MM.1S (cell line): ENCODE results near the gene NF2.

Experiments
- EZH2 ChIP-seq: fragments of 300-600 bp; sonication (generic); optimal IDR thresholded peaks from 2 replicates; pipeline ENCODE3; 2017; ENCODE audit warnings: low read depth, mild to moderate bottlenecking, antibody characterized with exemption, low read length, mixed read lengths
- EZH2phosphoT487 ChIP-seq: fragments of 300-600 bp; sonication (generic); IDR thresholded peaks from 2 replicates; pipeline ENCODE4 v1.6.1; 2018; ENCODE audit warnings: antibody characterized with exemption, low read length
- TF ChIP-seq, protein P1 (sequence below): fragments of 300-600 bp; sonication (generic); IDR thresholded peaks from 2 replicates; pipeline ENCODE4 v1.5.1; 2016; ENCODE audit warnings: antibody characterized with exemption, low read length, mixed read lengths

DNA sequence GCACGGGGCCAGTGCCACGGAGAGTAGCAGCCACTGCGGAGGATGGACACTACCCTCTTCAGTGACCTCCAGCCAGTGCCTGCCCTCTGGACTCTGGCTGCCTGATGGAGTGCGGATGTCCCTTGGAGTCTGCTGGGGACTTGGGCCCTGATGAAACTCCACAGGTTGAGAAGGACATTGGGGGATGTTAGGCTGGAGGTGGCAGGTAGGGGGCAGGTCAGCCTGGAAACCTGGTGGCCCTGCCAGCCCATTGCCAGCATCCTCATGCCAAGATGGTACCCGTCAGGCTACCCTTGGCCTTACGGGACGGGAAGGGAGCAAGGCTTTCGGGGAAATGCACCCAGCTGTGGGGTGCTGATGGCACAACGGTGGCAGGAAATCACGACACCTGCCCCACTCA, 120.3 kb downstream of the NF2 start:
- TF ChIP-seq, protein P1, sequence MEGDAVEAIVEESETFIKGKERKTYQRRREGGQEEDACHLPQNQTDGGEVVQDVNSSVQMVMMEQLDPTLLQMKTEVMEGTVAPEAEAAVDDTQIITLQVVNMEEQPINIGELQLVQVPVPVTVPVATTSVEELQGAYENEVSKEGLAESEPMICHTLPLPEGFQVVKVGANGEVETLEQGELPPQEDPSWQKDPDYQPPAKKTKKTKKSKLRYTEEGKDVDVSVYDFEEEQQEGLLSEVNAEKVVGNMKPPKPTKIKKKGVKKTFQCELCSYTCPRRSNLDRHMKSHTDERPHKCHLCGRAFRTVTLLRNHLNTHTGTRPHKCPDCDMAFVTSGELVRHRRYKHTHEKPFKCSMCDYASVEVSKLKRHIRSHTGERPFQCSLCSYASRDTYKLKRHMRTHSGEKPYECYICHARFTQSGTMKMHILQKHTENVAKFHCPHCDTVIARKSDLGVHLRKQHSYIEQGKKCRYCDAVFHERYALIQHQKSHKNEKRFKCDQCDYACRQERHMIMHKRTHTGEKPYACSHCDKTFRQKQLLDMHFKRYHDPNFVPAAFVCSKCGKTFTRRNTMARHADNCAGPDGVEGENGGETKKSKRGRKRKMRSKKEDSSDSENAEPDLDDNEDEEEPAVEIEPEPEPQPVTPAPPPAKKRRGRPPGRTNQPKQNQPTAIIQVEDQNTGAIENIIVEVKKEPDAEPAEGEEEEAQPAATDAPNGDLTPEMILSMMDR: no peak
- no peak for TF ChIP-seq EZH2
- TF ChIP-seq EZH2phosphoT487: no peak
